NCI-H774 (cell line): Measurements from ENCODE around the gene ERC1.
"Not testable (repeated sequence)": the region's sequence is repeated elsewhere in the genome, so short reads cannot be mapped to it uniquely, and the experiment has no call there.

ENCODE experiments used
- DNase-seq: peaks from one replicate; lab custom pipeline; 2025; lab: John Stamatoyannopoulos, UW

ERC1 gene

DNA sequence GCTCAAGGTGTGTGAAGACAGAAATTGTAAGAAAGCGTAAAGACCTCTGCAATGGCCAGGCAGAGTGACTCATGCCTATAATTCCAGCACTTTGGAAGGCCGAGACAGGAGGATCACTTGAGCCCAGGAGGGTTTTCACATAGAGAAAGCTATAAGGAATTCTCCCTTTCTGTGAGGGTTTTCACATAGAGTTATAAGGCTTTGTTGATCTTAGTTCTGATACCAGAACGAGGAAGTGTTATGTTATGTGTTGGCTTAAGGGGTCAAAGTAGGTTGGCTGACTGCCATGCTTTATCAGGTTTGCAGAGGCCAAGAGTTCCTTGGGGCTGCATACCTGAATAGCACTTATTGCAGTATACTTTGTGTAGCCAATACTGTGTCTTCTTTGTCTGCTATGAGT lies 139.1 kb downstream of the ERC1 start:
- DNase-seq = no peak

DNA sequence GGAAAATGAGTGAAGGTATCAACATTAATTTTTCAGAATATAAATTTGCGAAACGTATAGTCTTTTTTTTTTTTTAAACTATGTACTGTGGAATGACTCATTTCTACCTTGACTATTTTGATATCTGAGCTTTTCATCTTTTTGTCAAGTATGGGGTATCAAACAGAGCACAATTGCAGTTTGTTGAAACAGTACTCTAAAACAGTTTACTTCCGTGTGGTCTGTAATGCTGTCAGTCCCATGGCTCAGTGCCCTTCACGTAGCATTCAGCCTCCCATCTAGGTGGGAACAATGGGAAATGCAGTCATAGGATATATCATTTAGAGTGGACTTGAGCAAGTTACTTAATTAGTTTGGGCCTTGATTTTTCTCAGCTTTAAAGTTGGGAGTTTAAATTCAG lies 139.5 kb downstream of the ERC1 start:
- DNase-seq = peak; percentile 25

DNA sequence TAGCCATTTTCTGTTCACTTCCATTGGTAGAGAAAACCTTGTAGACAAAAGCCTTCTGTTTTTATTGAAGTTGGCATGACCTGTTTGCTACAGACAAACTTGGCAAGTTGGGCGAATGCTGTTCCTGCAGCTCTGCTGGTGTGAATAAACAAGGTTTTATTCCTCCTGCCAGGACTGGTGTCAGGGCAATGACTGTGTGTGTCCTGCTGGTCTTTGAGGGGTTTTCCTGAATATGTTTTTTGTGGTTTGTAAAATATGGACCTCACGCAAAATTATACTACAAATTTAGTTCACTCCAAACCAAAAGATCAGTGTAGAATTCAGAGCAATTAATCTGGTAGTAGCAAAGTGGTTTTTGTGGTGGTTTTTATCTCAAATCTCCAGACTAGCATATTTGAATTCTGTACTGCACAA lies 140.8 kb downstream of the ERC1 start:
- no peak for DNase-seq

DNA sequence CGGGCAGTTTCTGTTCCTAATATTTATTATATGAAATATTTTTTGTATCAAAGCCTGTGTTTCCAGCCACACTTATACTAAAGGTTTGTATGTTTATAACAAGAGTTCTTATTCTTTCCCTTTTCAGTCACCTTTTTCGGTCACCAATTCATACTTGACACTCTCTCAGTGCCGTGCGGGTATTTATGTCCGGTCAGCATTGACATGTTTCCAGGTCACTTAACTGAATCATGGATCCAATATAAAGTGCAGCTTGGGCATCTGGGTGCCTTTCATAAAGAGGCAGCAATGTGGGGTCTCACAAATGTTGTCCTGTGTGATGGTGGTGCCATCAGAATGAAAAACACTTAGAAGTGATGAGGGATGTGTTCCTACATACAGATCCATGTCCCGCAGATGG lies 141.3 kb downstream of the ERC1 start:
- no peak for DNase-seq

DNA sequence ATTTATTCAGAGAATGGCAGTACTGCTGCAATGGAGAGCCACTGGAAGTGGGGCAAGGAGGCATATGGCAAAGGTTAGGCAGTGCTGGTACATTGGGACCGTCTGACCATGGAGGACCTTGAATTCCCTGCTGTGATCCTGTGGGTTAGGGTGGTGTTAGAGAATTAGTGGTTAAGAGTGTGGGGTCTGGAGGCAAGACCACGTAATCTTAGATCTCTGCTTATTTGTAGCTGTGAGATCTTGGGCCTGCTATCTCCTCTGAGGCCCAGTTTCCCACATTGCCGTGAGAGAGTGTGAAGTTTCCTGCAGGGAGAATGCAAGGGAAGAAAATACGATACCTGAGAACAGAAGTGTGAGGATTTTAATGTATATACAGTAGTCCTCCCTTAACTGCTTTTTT lies 147.7 kb downstream of the ERC1 start:
- DNase-seq = no peak

DNA sequence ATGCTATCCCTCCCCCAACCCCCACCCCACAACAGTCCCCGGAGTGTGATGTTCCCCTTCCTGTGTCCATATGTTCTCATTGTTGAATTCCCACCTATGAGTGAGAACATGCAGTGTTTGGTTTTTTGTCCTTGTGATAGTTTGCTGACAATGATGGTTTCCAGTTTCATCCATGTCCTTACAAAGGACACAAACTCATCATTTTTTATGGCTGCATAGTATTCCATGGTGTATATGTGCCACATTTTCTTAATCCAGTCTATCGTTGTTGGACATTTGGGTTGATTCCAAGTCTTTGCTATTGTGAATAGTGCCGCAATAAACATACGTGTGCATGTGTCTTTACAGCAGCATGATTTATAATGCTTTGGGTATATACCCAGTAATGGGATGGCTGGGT lies 155.7 kb downstream of the ERC1 start:
- DNase-seq = not testable (repeated sequence)

DNA sequence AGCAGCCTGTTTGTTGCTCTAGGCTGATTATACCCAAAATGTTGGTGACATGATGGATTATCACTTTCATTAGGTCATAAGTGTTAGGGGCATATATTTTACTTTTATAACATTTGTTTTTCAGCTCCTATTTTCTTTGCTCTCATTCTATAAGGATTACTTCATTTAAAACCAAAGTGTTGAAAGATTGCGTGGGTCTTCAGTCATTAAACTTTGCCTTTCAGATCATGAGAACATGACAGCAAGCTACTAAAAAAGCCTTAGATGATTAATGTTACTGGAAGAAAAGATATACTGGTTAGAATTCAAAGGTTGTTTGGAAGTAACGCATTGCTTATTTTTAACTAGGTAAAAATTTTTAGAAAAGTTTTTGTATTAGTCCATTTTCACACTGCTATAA lies 156.8 kb downstream of the ERC1 start:
- no peak for DNase-seq

DNA sequence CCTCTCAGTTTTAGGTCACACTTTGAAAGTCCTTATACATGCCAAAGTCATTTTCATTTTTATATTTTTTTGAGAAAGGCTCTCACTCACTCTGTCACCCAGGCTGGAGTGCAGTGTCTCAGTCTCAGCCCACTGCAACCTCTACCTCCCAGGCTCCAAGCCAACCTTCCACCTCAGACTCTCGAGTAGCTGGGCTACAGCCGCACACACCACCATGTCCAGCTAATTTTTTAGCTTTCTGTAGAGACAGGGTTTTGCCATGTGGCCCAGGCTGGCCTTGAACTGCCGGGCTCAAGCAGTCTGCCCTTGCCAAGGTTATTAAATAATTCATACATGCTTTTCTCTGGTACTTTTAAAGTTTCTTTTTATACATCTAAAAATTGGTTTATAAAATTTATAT lies 166.0 kb downstream of the ERC1 start:
- no peak for DNase-seq

DNA sequence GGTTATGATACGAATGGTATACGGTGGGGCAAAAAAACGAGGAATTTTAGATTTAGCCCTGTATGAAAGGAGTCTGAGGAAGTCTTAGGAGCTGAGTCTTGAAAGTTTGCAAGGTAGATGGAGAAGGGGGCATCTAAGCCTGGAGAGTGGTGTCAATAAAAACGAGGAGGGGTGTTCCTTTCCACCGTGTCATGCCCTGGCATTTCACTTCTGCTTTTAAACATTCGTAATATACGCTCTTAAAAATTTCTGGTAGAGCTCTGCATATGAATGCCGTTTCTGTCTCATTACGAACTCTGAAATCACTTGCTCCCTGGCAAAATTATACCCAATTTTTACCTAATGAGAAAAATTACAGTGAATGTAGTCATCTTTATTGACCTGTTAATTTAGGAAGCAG lies 170.2 kb downstream of the ERC1 start:
- DNase-seq = no peak

DNA sequence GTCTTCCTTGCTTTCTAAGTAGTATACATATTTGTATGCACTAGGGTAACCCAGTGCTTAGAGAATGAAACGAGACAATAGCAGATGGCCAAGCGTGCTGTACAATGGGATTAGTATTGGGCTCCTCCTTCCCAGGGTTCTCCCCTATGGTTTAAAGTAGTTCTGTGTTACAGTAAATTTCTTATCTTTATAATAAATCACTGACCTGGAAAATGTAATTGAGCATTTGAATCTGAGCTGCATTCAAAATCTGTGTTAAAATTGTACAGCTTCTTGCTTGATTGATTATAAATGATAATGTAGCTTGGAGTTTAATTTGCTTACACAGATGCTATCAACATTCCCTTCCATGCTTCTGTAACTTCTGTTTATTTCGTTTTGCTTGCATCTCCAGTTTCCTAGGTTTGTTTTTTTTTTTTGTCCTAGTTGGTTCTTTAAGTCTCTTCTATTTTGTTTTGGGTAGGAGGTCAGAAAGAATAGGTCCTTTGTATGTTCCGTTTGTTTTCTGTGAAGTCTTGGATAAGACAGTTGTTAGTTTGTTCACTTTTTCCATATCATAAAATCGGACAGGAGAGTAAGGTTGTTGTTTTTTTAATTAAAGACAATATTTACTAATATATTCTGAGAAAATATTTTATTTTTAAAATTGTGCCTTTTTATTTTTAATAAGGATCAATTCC lies 171.2 kb downstream of the ERC1 start:
- DNase-seq = peak; percentile 13

DNA sequence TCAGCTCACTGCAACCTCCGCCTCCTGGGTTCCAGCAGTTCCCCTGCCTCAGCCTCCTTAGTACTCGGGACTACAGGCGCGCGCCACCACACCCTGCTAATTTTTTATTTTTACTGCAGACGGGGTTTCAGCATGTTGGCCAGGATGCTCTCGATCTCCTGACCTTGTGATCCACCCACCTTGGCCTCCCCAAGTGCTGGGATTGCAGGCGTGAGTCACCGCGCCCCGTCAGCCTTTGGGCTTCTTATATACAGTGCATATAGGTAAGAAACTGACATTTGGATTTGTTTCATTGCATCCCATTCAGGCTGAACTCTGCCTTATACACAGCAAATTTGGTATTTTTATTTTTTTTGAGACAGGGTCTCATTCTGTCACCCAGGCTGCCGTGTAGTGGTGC lies 176.8 kb downstream of the ERC1 start:
- no peak for DNase-seq

DNA sequence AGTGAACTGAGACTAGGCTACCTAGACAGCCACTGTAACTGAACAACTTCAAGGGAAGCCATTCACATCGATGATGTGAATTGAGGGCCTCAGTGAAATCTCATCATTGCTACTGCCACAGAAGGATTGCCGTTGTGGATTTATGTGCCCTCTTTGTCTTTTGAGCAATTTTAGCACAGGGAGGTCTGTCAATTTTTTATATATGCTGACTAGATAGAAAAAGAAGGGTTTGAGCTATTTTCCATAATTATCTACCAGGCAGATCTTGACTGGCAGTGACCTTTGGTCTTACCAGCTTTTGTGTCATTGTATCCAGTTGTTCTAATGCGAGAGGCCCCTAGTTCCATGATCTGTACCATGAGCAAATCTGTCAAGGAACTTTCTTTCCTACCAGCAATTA lies 179.4 kb downstream of the ERC1 start:
- no peak for DNase-seq

DNA sequence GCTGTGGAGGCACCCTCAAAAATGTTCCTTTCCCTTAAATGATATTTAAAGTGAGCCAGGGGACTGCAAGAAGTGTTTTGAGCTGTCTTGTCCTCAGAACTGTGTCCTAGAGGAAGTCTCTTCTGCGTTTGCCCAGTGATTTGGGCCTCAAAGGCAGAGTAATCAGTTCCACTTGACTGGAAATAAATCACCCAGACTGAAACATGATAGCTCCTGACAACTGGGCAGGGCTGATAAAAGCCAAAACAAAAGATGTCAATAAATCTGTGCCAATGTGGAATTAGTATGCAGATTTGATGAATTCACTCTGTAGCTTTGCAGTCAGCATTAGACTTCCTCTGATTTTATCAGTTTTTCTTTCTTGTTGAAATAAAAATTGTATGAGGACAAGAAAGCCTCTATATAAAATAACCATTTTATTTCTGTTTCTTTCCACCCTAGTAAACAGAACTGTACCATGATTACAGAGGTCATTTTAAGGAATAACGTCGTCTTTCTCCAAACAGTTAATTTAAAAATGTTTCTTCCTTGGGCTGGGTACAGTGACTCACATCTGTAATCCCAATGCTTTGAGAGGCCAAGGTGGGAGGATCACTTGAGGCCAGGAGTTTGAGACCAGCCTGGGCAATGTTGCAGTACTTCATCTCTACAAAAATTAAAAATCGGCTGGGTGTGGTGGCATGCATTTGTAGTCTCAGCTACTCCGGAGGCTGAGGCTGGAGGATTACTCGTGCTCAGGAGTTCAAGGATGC lies 180.8 kb downstream of the ERC1 start:
- DNase-seq = peak; percentile 72

DNA sequence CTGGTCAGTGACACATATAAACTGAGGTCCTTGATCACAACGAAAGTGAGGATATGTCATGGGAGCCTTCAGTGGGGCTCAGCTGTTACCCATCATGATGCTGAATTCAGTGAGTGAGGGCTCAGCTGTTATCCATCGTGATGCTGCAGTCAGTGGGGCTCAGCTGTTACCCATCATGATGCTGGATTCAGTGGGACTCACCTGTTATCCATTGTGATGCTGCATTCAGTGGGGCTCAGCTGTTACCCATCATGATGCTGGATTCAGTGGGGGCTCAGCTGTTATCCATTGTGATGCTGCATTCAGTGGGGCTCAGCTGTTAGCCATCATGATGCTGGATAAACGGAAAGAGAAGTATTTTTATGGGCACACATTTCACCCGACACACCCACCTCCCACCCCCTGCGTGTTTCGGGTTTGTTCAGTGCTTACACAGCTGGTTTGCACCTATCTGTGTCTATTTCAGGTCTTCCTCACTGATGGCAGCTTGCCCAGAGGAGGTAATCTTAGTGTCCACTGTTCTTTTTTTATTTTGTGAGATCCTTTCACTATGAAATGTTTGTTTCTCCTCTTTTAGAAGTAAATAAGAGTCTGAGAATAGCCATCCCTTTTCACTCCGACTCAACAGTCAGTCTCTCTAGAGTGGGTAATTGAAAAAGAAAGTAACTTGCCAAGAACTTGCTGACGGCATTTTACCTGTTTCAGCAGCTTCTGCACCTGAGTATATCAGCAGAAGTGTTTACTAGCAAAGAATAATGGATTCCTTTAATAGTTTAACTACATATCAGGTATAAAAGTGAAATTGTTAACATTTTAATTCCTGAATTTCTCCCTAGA lies 183.0 kb downstream of the ERC1 start:
- peak; percentile 14 for DNase-seq

DNA sequence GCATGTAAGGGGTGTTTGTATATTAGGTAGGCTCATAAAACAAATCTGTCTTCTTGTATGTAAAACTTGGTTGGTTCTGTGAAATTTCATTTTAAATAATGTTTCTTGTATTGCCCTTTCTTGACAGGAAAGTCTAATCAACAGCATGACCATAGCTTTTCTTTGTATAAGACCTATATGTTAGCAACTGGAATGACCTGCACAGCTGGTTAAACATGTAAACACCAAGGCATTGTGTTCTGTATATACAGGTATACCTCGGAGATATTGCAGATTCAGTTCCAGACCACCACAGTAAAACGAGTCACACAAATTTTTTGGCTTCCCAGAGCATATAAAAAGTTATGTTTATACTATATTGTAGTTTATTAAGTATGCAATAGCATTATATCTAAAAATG lies 183.6 kb downstream of the ERC1 start:
- peak; percentile 9 for DNase-seq

DNA sequence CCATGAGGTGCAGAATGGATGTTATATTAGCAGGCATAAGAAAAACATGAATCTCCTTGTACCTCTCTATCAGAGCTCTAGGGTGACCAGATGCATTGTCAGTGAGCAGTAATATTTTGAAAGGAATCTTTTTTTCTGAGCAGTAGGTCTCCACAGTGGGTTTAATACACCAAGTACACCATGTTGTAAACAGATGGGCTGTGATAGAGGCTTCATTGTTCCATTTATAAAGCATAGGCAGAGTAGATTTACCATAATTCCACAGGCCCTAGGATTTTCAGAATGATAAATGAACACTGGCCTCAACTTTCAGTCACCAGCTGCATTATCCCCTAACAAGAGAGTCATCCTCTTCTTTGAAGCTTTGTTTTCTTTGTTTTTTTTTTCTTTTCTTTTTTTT lies 185.2 kb downstream of the ERC1 start:
- DNase-seq = no peak

DNA sequence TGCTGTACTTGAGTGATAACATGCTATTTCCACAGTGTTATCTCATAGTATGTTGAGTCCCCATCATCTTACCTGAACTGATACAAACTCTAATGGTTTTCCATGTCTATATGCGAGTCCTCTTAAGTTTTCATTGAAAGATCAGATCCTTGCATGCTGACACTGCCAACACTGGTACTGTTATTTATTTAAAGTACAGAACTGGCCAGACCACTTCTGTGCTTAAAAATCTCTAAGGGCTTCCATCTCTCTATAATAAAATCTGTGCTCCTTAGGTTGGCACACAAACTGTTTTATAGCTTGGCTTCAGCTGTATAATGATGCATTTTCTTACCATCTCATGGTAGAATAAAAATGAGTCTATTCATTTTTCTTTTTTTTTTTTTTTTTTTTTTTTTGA lies 188.1 kb downstream of the ERC1 start:
- DNase-seq = no peak

DNA sequence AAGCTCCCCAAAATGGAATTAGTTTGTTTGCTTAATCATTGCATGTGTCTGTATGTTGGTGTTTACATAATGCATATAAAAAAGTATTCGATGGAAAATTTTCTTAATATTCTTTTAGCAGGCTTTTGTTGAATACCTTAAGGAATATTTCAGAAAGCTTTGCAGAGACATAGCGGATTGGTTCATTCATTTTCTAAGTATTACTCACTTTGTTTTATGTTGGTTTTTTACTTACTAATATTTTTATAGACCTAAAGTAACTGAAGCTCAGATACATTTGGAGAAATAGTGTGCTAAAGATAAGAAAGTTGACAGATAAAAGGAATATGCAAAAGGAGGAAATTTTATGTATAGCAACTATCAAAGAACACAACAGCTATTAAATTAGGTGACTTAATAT lies 191.0 kb downstream of the ERC1 start:
- no peak for DNase-seq

DNA sequence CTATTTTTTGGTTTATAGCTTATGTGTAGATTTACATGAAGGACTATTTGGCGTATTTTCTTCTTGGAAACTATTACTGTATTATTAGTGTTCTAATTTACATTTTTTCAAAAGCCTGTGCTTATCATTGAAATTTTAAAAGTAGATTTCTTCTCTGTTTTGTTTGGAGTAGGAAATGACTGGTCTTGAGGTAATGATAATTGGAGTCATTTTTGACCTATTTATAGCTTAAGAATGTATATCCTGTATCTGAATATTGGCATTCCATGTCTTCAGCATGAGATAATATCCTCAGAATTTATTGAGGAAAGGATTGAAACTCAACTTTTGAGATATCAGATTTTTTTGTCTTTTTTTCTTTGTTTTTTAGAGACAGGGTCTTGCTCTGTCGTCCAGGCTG lies 193.4 kb downstream of the ERC1 start:
- DNase-seq = no peak

DNA sequence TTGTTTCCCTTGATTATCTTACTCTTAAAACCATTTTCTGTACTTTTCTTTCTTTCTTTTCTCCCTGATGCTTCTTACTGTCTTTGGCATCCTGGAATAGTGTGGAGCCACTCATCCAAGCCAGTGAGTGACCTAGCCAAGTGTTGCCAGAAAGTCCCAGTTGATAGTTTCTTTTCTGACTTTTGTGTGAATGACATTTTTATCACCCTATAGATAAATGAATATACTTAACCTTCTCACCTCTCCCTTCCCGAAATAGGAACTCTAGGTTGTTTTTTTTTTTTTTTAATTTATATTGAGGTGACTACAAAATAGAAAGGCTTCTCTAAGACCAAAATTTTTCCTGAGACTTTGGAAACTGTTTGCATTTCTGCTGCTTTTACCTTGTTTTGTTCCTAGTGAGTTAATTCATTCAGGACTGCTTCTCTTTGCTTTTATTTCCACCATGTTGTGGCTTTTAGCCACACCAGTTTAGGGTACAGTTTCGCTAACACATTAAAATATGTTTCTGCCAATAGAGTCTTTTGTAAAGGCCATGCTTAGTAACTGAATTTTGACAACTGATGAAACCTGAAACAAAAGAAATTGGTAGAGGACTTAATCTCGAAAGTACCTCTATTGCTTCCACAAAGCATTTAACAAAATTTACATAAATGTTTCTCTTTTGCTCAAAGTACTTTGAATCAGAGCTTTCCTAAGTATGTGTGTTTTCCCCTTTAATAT lies 194.6 kb downstream of the ERC1 start:
- DNase-seq = no peak

DNA sequence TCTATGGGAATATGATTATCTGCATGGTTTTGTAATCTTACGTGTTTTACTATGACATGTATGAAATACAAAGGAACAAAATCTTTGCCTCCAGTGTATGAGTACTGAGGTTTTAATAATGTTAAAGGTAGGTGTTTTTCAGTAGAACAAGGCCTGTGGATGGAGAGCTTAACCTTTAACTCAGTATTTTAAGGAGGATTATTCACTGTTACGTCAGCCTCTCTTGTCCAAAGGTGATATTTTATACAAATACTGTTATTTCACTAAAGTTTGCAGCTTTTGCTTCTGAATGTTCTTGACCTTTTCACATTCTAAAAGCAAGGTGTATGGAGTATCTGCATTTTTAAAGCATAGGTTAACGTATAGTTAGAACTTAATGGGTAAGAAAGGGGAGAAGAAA lies 195.3 kb downstream of the ERC1 start:
- DNase-seq = no peak

DNA sequence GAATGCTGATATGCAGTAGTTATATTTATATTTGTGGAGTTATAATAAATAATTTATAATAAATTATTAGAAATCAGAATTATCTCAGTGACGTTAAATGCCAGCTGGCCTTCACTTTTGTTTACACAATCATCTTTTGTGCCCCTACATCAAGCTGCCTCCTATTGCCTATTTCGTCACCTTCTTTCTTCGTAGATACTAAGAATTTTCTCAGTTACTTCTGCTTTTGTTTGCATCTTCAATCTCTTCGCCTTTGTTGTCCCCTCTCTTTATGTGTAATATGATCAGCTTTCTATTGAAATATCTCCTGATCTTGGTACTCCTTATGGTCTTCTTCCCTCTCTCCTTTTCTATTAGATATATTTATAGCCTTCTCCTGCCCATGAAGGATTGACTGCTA lies 197.0 kb downstream of the ERC1 start:
- no peak for DNase-seq
